ENCODE data around the gene TCF7.

GRCh38 chr5:134086225-134086942 lies 28.1 kb upstream of the TCF7 start:
- TF ChIP-seq MAX (IDR thresholded peaks at IDR 0.05) (no peak), SP1 (IDR thresholded peaks at IDR 0.05) (no peak), CTCF (IDR thresholded peaks at IDR 0.05; ENCODE audit: low read depth, low read length, missing input control) (no peak), GABPA (IDR thresholded peaks at IDR 0.05 in 1 of 2, conservative IDR thresholded peaks at IDR 0.05 in 1 of 2) (no peak), REST (IDR thresholded peaks at IDR 0.05) (no peak), ZBTB33 (IDR thresholded peaks at IDR 0.05) (no peak), JUND (IDR thresholded peaks at IDR 0.05) (no peak), HNF4A (conservative IDR thresholded peaks at IDR 0.05) (no peak), TAF1 (conservative IDR thresholded peaks at IDR 0.05) (no peak), YY1 (IDR thresholded peaks at IDR 0.05) (no peak), FOXA1 (IDR thresholded peaks at IDR 0.05) (no peak), RXRA (IDR thresholded peaks at IDR 0.05) (no peak), RAD21 (IDR thresholded peaks at IDR 0.05) (no peak)

All from liver (tissue), 3 donors.